ENCODE measurements around the gene PLEKHJ1. TPM values are rescaled to one million over a fixed set of nuclear protein-coding genes. Genes with fewer than 3 reads are reported as not detected.

The PLEKHJ1 gene
- total RNA-seq, 1 donor from 2014 or later: 107 TPM

GRCh38 chr19:2255112-2255845, 19.1 kb upstream of the PLEKHJ1 start:
- Mint-ChIP-seq H3K9me3 (no peaks in the 10 kb centered on the region), H3K4me1 (ENCODE audit: unreplicated experiment) (peaks cover 3% of the 10 kb centered on the region), H3K36me3 (no peaks in the 10 kb centered on the region), H3K27ac (no peak overlapping the region), H3K27me3 (peaks cover 10% of the 10 kb centered on the region), H3K4me3 (no peak overlapping the region)
- DNase-seq (ENCODE audit: extremely low spot score, unreplicated experiment): no peak
- no peak for TF ChIP-seq CTCF (conservative IDR thresholded peaks at IDR 0.05)

GRCh38 chr19:2254064-2254872, 18.1 kb upstream of the PLEKHJ1 start:
- Mint-ChIP-seq H3K36me3 (no peaks in the 10 kb centered on the region), H3K4me3 (peak overlapping the region; percentile 82), H3K27ac (peak overlapping the region; percentile 48), H3K27me3 (peaks cover 10% of the 10 kb centered on the region), H3K4me1 (ENCODE audit: unreplicated experiment) (peaks cover 3% of the 10 kb centered on the region), H3K9me3 (no peaks in the 10 kb centered on the region)
- DNase-seq (ENCODE audit: extremely low spot score, unreplicated experiment): peak; percentile 78
- peak; percentile 71 for TF ChIP-seq CTCF (conservative IDR thresholded peaks at IDR 0.05)

- Mint-ChIP-seq H3K27ac (peak overlapping the region; percentile 48), H3K36me3 (no peaks in the 10 kb centered on the region), H3K27me3 (peaks cover 10% of the 10 kb centered on the region), H3K4me3 (peak overlapping the region; percentile 82), H3K4me1 (ENCODE audit: unreplicated experiment) (peaks cover 3% of the 10 kb centered on the region), H3K9me3 (no peaks in the 10 kb centered on the region)
- TF ChIP-seq CTCF (conservative IDR thresholded peaks at IDR 0.05): peak; percentile 52
- DNase-seq (ENCODE audit: extremely low spot score, unreplicated experiment): peak; percentile 74
These were observed 17.3 kb upstream of the PLEKHJ1 start for GRCh38 chr19:2253106-2254063.

- H3K36me3 Mint-ChIP-seq: no peaks in the 10 kb centered on the region
- H3K9me3 Mint-ChIP-seq: no peaks in the 10 kb centered on the region
- no peak for TF ChIP-seq CTCF (conservative IDR thresholded peaks at IDR 0.05)
- H3K4me1 Mint-ChIP-seq (ENCODE audit: unreplicated experiment): peaks cover 3% of the 10 kb centered on the region
- no peak for DNase-seq (ENCODE audit: extremely low spot score, unreplicated experiment)
- H3K27me3 Mint-ChIP-seq: peaks cover 10% of the 10 kb centered on the region
- H3K27ac Mint-ChIP-seq: no peak overlapping the region
- H3K4me3 Mint-ChIP-seq: no peak overlapping the region
These were observed 16.6 kb upstream of the PLEKHJ1 start for GRCh38 chr19:2252797-2253105.

GRCh38 chr19:2252055-2252796, 16.1 kb upstream of the PLEKHJ1 start:
- no peak for DNase-seq (ENCODE audit: extremely low spot score, unreplicated experiment)
- Mint-ChIP-seq H3K4me3 (no peak overlapping the region), H3K36me3 (no peaks in the 10 kb centered on the region), H3K4me1 (ENCODE audit: unreplicated experiment) (peaks cover 3% of the 10 kb centered on the region), H3K9me3 (no peaks in the 10 kb centered on the region), H3K27me3 (peaks cover 10% of the 10 kb centered on the region), H3K27ac (no peak overlapping the region)
- TF ChIP-seq CTCF (conservative IDR thresholded peaks at IDR 0.05): no peak

Measured in type B pancreatic cell (in vitro differentiated cells).